Lower leg skin (tissue), 4 donors: ENCODE measurements around the gene LTBP2. TPM values are rescaled to one million over a fixed set of nuclear protein-coding genes. Genes with fewer than 3 reads are reported as not detected.

Source experiments
- DNase-seq, 2 donors: peaks; one replicate each; pipeline ENCODE4 v3.0.0-alpha.2; 2019; ENCODE audit warnings: low spot score in 2 of 2
- H3K4me3 ChIP-seq: fragments of 200-600 bp; sonication (generic); 2 replicates; pipeline ENCODE4 v1.5.1; 2017; ENCODE audit warnings: mild to moderate bottlenecking, low read depth; ENCODE audit not compliant: poor library complexity, severe bottlenecking
- CTCF ChIP-seq, 3 donors: fragments of 450-650 bp; IDR thresholded peaks; one replicate each; pipeline ENCODE4 v1.5.1; 2016; ENCODE audit warnings: antibody characterized with exemption in 3 of 3, mild to moderate bottlenecking in 3 of 3, moderate library complexity in 2 of 3
- POLR2A ChIP-seq, 2 donors: fragments of 450-650 bp; IDR thresholded peaks; one replicate each; pipeline ENCODE4 v1.6.1; 2016 to 2017; ENCODE audit warnings: antibody characterized with exemption in 2 of 2, mild to moderate bottlenecking in 1 of 2, moderate library complexity in 1 of 2
- WGBS, 2 donors: methylation state at CpG; one replicate each; pipeline ENCODE4 v1.1.5; 2018; 5-methylcytosine and 5-hydroxymethylcytosine counted together
- intact Hi-C: fragments of 100-400 bp; cut with DNase I; formaldehyde crosslinking; loops from one replicate; pipeline ENCODE4 v1.15.0; 2023; ENCODE audit warnings: low total_unique reads
- total RNA-seq, 4 donors: library from RNA; depleted of rRNA; stranded (reverse); fragments of >200 nt; gene quantifications; one replicate each; pipeline ENCODE4 v1.1.0, GENCODE V29; 2016

LTBP2 gene
- total RNA-seq, 4 donors from 2014 or later, result 13.7 to 39.3 (median 25.9) TPM

DNA sequence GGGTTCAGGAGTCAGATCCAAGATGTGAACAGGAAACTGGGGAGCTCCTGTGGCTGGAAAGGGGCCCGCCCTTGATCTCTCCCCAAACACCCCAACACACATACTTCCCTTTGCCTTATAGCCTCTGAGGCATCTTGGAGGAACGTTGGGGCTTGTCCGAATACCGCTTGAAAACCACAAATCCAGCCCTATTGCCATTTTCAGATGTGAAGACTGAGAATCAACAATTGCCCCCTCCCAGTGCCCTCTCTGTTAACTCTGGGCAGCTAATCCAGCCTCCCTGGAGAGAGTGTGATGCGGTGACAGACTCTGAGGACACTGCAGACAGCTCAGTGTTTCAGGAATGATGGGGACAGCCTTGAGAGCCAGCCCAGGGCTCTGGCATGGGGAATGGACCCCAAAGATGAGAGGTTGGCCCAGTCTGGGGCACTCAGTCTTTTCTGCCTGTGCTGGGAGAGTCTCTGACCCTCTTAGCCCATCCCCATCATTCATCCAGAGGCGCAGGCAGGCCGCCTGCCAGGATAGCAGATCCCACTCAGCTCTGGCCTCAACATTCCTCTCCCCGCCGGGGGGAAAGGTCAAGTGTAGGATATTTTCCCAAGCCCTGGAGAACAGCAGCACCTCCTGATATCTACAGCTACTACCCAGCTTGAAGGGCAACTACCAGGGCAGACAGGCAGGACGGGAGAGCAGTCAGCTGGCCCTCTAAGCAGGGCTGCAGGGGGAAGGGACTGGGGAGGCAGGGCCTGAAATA lies 24.6 kb upstream of the LTBP2 start:
- TF ChIP-seq CTCF (IDR thresholded peaks at IDR 0.05) (no peak), POLR2A (IDR thresholded peaks at IDR 0.05) (no peak)
- H3K4me3 ChIP-seq, result no peak overlapping the region
- DNase-seq, result no peak
- intact Hi-C loops, result no loop called here
- 77 to 81% methylated on average over 10 of the region's 10 CpGs for WGBS, 2 donors

DNA sequence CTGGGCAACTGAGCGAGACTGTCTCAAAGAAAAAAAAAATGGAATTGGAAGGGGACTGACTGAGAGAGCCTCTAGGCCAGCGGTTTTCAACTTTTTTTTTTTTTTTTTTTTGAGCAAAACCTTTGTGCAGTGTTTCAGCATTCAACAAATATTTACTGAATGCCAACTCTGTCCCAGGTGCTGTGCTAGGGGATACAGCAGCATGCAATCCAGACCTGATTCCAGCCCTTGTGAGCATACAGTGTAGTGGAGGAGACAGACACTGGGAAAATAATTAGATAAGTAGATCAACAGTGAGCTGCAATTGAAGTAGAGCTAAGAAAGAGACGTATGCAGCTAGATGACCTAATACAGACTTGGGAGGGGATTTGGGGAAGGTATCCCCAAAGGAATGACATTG lies 23.8 kb upstream of the LTBP2 start:
- intact Hi-C loops, result no loop called here
- 87 to 93% methylated on average over 3 of the region's 3 CpGs for WGBS, 2 donors
- H3K4me3 ChIP-seq, result no peak overlapping the region
- no peak for DNase-seq
- TF ChIP-seq CTCF (IDR thresholded peaks at IDR 0.05) (no peak), POLR2A (IDR thresholded peaks at IDR 0.05) (no peak)

DNA sequence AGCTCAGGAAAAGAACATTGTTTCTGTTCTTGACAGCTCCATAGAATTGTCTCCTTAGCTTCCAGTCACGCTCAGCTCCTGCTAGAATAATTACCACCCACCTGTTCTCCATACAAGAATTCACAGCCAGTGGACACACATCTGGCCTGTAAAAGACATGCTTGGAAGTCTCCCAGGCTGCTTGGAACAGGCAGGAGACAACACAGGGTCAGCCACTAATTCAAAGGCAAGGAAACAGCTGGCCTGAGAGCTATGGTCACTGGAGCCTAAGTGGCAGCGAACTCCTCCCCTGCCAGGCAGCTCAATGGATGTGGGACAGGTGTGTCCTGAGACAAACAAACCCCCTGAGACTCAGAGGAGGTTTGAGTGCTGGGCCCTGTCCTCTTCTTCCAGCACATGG lies 22.9 kb upstream of the LTBP2 start:
- no peak for TF ChIP-seq POLR2A (IDR thresholded peaks at IDR 0.05)
- TF ChIP-seq CTCF (IDR thresholded peaks at IDR 0.05), result no peak
- intact Hi-C loops, result no loop called here
- DNase-seq, result no peak
- WGBS, 2 donors, result 72 to 79% methylated on average over 2 of the region's 2 CpGs
- no peak overlapping the region for H3K4me3 ChIP-seq

DNA sequence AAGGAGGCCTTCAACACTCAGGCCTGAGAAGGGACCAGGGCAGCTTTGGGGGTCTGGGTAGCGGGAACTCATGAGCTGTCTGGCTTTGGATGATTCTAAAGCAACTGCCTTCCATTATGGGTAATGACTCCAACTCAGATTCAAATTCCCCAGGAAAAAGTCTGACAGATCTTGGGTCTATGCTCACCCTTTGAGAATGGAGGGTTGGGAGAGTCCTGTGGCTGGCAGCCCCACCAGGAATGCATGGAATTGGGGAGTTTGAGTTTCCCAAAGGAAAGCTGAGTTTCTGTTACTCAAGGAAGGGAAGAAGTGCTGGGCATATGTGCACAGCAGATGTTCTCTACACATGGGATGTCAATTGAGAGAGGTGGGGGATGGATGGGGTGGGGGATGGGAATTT lies 22.4 kb upstream of the LTBP2 start:
- TF ChIP-seq CTCF (IDR thresholded peaks at IDR 0.05), result no peak
- TF ChIP-seq POLR2A (IDR thresholded peaks at IDR 0.05), result no peak
- intact Hi-C loops, result no loop called here
- H3K4me3 ChIP-seq, result no peak overlapping the region
- DNase-seq, result no peak
- WGBS, 2 donors, result 93 to 95% methylated on average over 1 of the region's 1 CpG

- WGBS, 2 donors, result 79 to 83% methylated on average over 15 of the region's 15 CpGs
Observed at GRCh38 chr14:74630881-74631690, 19.0 kb upstream of the LTBP2 start.

More at GRCh38 chr14:74630881-74631690, 19.0 kb upstream of the LTBP2 start:
- no peak overlapping the region for H3K4me3 ChIP-seq
- no peak for DNase-seq
- TF ChIP-seq POLR2A (IDR thresholded peaks at IDR 0.05) (no peak), CTCF (IDR thresholded peaks at IDR 0.05) (no peak)
- intact Hi-C loops, result no loop called here
